ENCODE measurements around the gene FXR2.
"Not testable (repeated sequence)": the region's sequence is repeated elsewhere in the genome, so short reads cannot be mapped to it uniquely, and the experiment has no call there.

The FXR2 gene

DNA sequence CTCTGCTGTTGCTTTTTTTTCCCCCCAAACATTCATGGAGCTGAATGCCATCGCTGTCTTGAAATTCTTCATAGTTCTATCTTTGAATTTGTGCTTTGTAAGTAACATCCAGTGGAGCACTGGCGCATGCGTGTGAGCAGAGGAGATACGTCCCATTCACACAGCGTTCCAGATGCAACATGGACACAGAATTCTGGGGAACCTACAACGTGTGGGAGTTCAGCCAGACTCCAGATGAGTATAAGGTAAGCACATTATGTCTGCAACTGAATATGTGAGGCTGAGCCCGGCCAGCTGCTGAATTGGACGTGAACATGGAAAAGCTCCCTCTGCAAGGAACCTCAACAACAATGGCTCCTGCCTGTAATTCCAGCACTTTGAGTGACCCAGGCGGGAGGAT is 31.8 kb upstream of the FXR2 start:
- Histone ChIP-seq H3K79me2 (ENCODE audit: insufficient read depth, low read length) (no peaks in the 10 kb centered on the region), H3K36me3 (ENCODE audit: insufficient read depth, low read length) (no peaks in the 10 kb centered on the region), H3K27me3 (ENCODE audit: insufficient read depth, low read length) (no peaks in the 10 kb centered on the region), H3F3A (ENCODE audit: insufficient read depth, low read length) (no peaks in the 10 kb centered on the region), H4K20me1 (ENCODE audit: insufficient read depth, low read length) (no peaks in the 10 kb centered on the region), H3K4me1 (ENCODE audit: insufficient read depth, low read length, severe bottlenecking) (peaks cover 16% of the 10 kb centered on the region), H3K9me2 (ENCODE audit: low read depth, low read length) (no peaks in the 10 kb centered on the region), H3K9me3 (ENCODE audit: low read length) (no peaks in the 10 kb centered on the region), H2AFZ (ENCODE audit: low read length) (no peak overlapping the region), H3K4me3 (ENCODE audit: low read depth, low read length, poor library complexity, severe bottlenecking) (no peak overlapping the region), H3K4me2 (ENCODE audit: low read length) (no peak overlapping the region), H3K9ac (ENCODE audit: low read length) (no peak overlapping the region), H3K27ac (ENCODE audit: low read depth, low read length, poor library complexity, severe bottlenecking) (no peak overlapping the region)
- TF ChIP-seq, protein P1, sequence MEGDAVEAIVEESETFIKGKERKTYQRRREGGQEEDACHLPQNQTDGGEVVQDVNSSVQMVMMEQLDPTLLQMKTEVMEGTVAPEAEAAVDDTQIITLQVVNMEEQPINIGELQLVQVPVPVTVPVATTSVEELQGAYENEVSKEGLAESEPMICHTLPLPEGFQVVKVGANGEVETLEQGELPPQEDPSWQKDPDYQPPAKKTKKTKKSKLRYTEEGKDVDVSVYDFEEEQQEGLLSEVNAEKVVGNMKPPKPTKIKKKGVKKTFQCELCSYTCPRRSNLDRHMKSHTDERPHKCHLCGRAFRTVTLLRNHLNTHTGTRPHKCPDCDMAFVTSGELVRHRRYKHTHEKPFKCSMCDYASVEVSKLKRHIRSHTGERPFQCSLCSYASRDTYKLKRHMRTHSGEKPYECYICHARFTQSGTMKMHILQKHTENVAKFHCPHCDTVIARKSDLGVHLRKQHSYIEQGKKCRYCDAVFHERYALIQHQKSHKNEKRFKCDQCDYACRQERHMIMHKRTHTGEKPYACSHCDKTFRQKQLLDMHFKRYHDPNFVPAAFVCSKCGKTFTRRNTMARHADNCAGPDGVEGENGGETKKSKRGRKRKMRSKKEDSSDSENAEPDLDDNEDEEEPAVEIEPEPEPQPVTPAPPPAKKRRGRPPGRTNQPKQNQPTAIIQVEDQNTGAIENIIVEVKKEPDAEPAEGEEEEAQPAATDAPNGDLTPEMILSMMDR (IDR thresholded peaks at IDR 0.05; ENCODE audit: low read length) = no peak
- TF ChIP-seq EZH2 (IDR thresholded peaks at IDR 0.05; ENCODE audit: borderline replicate concordance, low read length) = no peak

DNA sequence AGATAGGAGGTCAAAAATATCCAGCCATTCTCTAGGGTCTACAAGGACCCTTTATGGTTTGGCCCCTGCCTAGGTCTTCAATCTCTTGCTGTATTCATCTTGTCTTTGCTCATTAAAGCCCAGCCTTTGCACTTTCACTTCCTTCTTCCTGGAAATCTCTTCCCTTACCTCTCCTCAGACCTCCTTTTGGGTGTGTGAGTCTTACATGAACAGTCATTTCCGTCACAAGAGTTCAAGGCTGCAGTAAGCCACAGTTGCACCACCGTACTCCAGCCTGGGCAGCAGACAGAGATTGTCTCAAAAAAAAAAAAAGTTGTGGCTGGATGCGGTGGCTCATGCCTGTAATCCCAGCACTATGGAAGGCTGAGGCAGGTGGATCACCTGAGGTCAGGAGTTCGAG is 30.1 kb upstream of the FXR2 start:
- no peaks in the 10 kb centered on the region for H3K36me3 ChIP-seq (ENCODE audit: insufficient read depth, low read length)
- no peaks in the 10 kb centered on the region for H3K9me2 ChIP-seq (ENCODE audit: low read depth, low read length)
- TF ChIP-seq EZH2 (IDR thresholded peaks at IDR 0.05; ENCODE audit: borderline replicate concordance, low read length) = no peak
- TF ChIP-seq, protein P1 (IDR thresholded peaks at IDR 0.05; ENCODE audit: low read length) = no peak
- H3K4me2 ChIP-seq (ENCODE audit: low read length) = no peak overlapping the region
- no peak overlapping the region for H3K27ac ChIP-seq (ENCODE audit: low read depth, low read length, poor library complexity, severe bottlenecking)
- no peak overlapping the region for H2AFZ ChIP-seq (ENCODE audit: low read length)
- no peaks in the 10 kb centered on the region for H3K9me3 ChIP-seq (ENCODE audit: low read length)
- H3K4me1 ChIP-seq (ENCODE audit: insufficient read depth, low read length, severe bottlenecking) = no peaks in the 10 kb centered on the region
- no peak overlapping the region for H3K4me3 ChIP-seq (ENCODE audit: low read depth, low read length, poor library complexity, severe bottlenecking)
- no peaks in the 10 kb centered on the region for H3K27me3 ChIP-seq (ENCODE audit: insufficient read depth, low read length)
- no peaks in the 10 kb centered on the region for H3F3A ChIP-seq (ENCODE audit: insufficient read depth, low read length)
- no peaks in the 10 kb centered on the region for H3K79me2 ChIP-seq (ENCODE audit: insufficient read depth, low read length)
- no peaks in the 10 kb centered on the region for H4K20me1 ChIP-seq (ENCODE audit: insufficient read depth, low read length)
- H3K9ac ChIP-seq (ENCODE audit: low read length) = no peak overlapping the region

DNA sequence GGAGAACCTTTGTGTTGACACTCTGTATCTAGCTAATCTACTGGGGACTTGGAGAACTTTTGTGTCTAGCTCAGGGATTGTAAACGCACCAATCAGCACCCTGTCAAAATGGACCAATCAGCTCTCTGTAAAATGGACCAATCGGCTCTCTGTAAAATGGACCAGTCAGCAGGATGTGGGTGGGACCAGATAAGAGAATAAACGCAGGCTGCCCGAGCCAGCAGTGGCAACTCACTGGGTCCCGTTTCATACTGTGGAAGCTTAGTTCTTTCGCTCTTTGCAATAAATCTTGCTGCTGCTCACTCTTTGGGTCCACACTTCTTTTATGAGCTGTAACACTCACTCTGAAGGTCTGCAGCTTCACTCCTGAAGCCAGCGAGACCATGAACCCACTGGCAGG is 26.9 kb upstream of the FXR2 start:
- not testable (repeated sequence) for H3F3A ChIP-seq (ENCODE audit: insufficient read depth, low read length); H3K27ac ChIP-seq (ENCODE audit: low read depth, low read length, poor library complexity, severe bottlenecking); H3K4me3 ChIP-seq (ENCODE audit: low read depth, low read length, poor library complexity, severe bottlenecking); H2AFZ ChIP-seq (ENCODE audit: low read length); H3K27me3 ChIP-seq (ENCODE audit: insufficient read depth, low read length); H3K9me2 ChIP-seq (ENCODE audit: low read depth, low read length); H3K4me2 ChIP-seq (ENCODE audit: low read length); H3K36me3 ChIP-seq (ENCODE audit: insufficient read depth, low read length); H4K20me1 ChIP-seq (ENCODE audit: insufficient read depth, low read length); H3K9ac ChIP-seq (ENCODE audit: low read length); H3K4me1 ChIP-seq (ENCODE audit: insufficient read depth, low read length, severe bottlenecking); H3K79me2 ChIP-seq (ENCODE audit: insufficient read depth, low read length); H3K9me3 ChIP-seq (ENCODE audit: low read length)

DNA sequence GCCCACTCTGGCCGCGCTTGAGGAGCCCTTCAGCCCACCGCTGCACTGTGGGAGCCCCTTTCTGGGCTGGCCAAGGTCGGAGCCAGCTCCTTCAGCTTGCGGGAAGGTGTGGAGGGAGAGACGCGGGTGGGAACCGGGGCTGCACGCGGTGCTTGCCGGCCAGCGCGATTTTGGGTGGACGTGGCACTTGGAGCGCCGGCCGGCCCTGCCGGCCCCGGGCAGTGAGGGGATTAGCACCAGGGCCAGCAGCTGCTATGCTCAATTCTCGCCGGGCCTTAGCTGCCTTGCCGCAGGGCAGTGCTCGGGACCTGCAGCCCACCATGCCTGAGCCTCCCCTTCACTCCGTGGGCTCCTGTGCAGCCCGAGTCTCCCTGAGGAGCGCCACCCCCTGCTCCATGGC is 26.1 kb upstream of the FXR2 start:
- Histone ChIP-seq H3K27ac (ENCODE audit: low read depth, low read length, poor library complexity, severe bottlenecking) (no peak overlapping the region), H3K36me3 (ENCODE audit: insufficient read depth, low read length) (no peaks in the 10 kb centered on the region), H3K9ac (ENCODE audit: low read length) (no peak overlapping the region), H3K4me1 (ENCODE audit: insufficient read depth, low read length, severe bottlenecking) (no peaks in the 10 kb centered on the region), H3K4me2 (ENCODE audit: low read length) (no peak overlapping the region), H3F3A (ENCODE audit: insufficient read depth, low read length) (no peaks in the 10 kb centered on the region), H4K20me1 (ENCODE audit: insufficient read depth, low read length) (no peaks in the 10 kb centered on the region), H3K27me3 (ENCODE audit: insufficient read depth, low read length) (no peaks in the 10 kb centered on the region), H2AFZ (ENCODE audit: low read length) (no peak overlapping the region), H3K9me3 (ENCODE audit: low read length) (no peaks in the 10 kb centered on the region), H3K9me2 (ENCODE audit: low read depth, low read length) (no peaks in the 10 kb centered on the region), H3K79me2 (ENCODE audit: insufficient read depth, low read length) (no peaks in the 10 kb centered on the region), H3K4me3 (ENCODE audit: low read depth, low read length, poor library complexity, severe bottlenecking) (no peak overlapping the region)
- no peak for TF ChIP-seq EZH2 (IDR thresholded peaks at IDR 0.05; ENCODE audit: borderline replicate concordance, low read length)
- TF ChIP-seq, protein P1 (IDR thresholded peaks at IDR 0.05; ENCODE audit: low read length) = no peak
